ENCODE measurements around the gene SEPTIN7. TPM values are rescaled to one million over a fixed set of nuclear protein-coding genes. Genes with fewer than 3 reads are reported as not detected.

The SEPTIN7 gene
- total and polyA plus RNA-seq, 2 of the 4 experiments (the other 2 are of a cell fraction): 150 to 239 TPM

DNA sequence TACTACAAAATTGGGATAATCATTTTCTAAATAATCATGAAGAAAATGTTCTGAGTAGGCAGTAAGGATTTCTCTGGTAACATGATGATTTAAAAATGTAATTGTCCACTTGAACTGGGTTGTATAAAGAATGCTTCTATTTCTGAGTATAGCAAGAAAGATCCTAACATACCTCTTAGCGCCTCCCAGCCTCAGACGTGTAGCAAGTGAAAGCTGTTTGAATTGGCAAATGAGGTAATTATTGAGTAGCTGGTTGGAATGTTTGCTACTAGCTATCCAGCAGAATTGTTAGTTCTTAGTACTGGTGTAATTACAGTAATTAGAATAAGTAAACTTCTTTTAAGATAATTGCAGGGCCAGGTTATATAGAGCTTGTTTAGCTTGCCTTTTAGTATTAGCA lies 47.9 kb downstream of the SEPTIN7 start:
- Histone ChIP-seq H2AK5ac (ENCODE audit: low read depth, low read length) (no peak overlapping the region), H3K4me3 (ENCODE audit: insufficient read depth, low read depth, low read length) (no peak overlapping the region), H3K9me3 (ENCODE audit: control insufficient read depth, insufficient read depth, low read length) (no peaks in the 10 kb centered on the region), H4K8ac (ENCODE audit: low read depth in 2 of 2, low read length in 2 of 2) (no peak overlapping the region), H2AK9ac (replicated peaks; ENCODE audit: low read depth, low read length, poor library complexity) (no peak overlapping the region), H3K9me1 (ENCODE audit: insufficient read depth, low read length) (peaks cover 11% of the 10 kb centered on the region), H3K14ac (replicated peaks; ENCODE audit: low read depth, low read length) (no peak overlapping the region), H3K18ac (ENCODE audit: low read depth, low read length) (no peak overlapping the region), H3K9ac (ENCODE audit: low read depth, low read length) (no peak overlapping the region), H3K56ac (ENCODE audit: extremely low read depth, insufficient read depth, low read length) (no peak overlapping the region), H3K27me3 (ENCODE audit: control insufficient read depth, insufficient read depth, low read length) (no peaks in the 10 kb centered on the region), H3K4ac (ENCODE audit: low read depth, low read length) (no peak overlapping the region), H3K23ac (ENCODE audit: low read depth, low read length) (no peak overlapping the region), H4K91ac (ENCODE audit: insufficient read depth, low read depth, low read length) (no peak overlapping the region), H2BK15ac (ENCODE audit: low read depth, low read length) (no peak overlapping the region), H3K36me3 (ENCODE audit: control insufficient read depth, insufficient read depth, low read length) (peaks cover 21% of the 10 kb centered on the region), H3K79me1 (ENCODE audit: low read depth in 1 of 2, low read length in 2 of 2) (peaks cover 21 to 54% of the 10 kb centered on the region in 2 experiments), H4K20me1 (ENCODE audit: insufficient read depth, low read length) (peaks cover 28% of the 10 kb centered on the region), H3K27ac (ENCODE audit: insufficient read depth, low read length) (no peak overlapping the region), H2BK5ac (ENCODE audit: low read depth, low read length, poor library complexity, severe bottlenecking) (no peak overlapping the region), H2BK120ac (ENCODE audit: low read depth, low read length) (no peak overlapping the region), H2BK20ac (ENCODE audit: low read depth, low read length) (no peak overlapping the region), H4K5ac (ENCODE audit: low read depth, low read length) (no peak overlapping the region), H3K4me1 (ENCODE audit: control insufficient read depth, insufficient read depth, low read length) (0 out of 2 replicates have a peak, but pooled peaks cover 2% of the 10 kb centered on the region), H2AFZ (replicated peaks; ENCODE audit: low read length, poor library complexity) (no peak overlapping the region), H3K4me2 (ENCODE audit: low read depth, low read length) (no peak overlapping the region)
- CTCF ChIA-PET: interaction anchor here (0.6 to 0.7 kb wide), 2 partner anchors 48 to 143 kb away, joined by 3 read pairs; partner anchors contain the start of gene SEPTIN7
- WGBS, 2 experiments (ENCODE audit: extremely low coverage in 2 of 2, insufficient read length in 1 of 2): no CpG with 5 or more reads among the region's 2 CpGs
- POLR2A ChIA-PET (ENCODE audit: unreplicated experiment): no interaction called here
- in situ Hi-C loops (cut with MboI; ENCODE audit: low sequenced_read_pairs): no loop called here
- no TSS peak for BruUV-seq (replicated peaks)
- dilution Hi-C loops (cut with HindIII; ENCODE audit: low sequenced_read_pairs, unreplicated experiment): no loop called here
- DNase-seq (no peak), ATAC-seq (ENCODE audit: low read depth) (no peak)
- intact Hi-C loops (cut with micrococcal nuclease): no loop called here
- TF ChIP-seq CEBPB (IDR thresholded peaks at IDR 0.05; ENCODE audit: low read depth, low read length) (no peak), RFX5 (IDR thresholded peaks at IDR 0.05; ENCODE audit: low read depth, low read length) (no peak), CHD1 (IDR thresholded peaks at IDR 0.05; ENCODE audit: low read depth, low read length) (no peak), MXI1 (IDR thresholded peaks at IDR 0.05; ENCODE audit: borderline replicate concordance, low read depth, low read length) (no peak), NFE2L2 (IDR thresholded peaks at IDR 0.05; ENCODE audit: low read depth, low read length) (no peak), POLR2A (IDR thresholded peaks at IDR 0.05; ENCODE audit: low read depth, low read length) (no peak), RAD21 (IDR thresholded peaks at IDR 0.05; ENCODE audit: low read length) (no peak), SMC3 (IDR thresholded peaks at IDR 0.05; ENCODE audit: low read depth, low read length) (no peak), MAFK (IDR thresholded peaks at IDR 0.05; ENCODE audit: low read depth, low read length) (no peak), MAZ (IDR thresholded peaks at IDR 0.05; ENCODE audit: borderline replicate concordance, low read depth, low read length) (no peak), RCOR1 (IDR thresholded peaks at IDR 0.05; ENCODE audit: insufficient replicate concordance, low read length) (no peak), FOS (IDR thresholded peaks at IDR 0.05; ENCODE audit: low read depth, low read length) (no peak), BHLHE40 (IDR thresholded peaks at IDR 0.05; ENCODE audit: low read depth, low read length) (no peak)
- TF ChIP-seq, protein P1, sequence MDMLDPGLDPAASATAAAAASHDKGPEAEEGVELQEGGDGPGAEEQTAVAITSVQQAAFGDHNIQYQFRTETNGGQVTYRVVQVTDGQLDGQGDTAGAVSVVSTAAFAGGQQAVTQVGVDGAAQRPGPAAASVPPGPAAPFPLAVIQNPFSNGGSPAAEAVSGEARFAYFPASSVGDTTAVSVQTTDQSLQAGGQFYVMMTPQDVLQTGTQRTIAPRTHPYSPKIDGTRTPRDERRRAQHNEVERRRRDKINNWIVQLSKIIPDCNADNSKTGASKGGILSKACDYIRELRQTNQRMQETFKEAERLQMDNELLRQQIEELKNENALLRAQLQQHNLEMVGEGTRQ (IDR thresholded peaks at IDR 0.05; ENCODE audit: low read depth, low read length): no peak
- TF ChIP-seq, protein P2, sequence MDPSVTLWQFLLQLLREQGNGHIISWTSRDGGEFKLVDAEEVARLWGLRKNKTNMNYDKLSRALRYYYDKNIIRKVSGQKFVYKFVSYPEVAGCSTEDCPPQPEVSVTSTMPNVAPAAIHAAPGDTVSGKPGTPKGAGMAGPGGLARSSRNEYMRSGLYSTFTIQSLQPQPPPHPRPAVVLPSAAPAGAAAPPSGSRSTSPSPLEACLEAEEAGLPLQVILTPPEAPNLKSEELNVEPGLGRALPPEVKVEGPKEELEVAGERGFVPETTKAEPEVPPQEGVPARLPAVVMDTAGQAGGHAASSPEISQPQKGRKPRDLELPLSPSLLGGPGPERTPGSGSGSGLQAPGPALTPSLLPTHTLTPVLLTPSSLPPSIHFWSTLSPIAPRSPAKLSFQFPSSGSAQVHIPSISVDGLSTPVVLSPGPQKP (IDR thresholded peaks at IDR 0.05; ENCODE audit: borderline replicate concordance, low read depth, low read length): no peak
- TF ChIP-seq, protein P3, sequence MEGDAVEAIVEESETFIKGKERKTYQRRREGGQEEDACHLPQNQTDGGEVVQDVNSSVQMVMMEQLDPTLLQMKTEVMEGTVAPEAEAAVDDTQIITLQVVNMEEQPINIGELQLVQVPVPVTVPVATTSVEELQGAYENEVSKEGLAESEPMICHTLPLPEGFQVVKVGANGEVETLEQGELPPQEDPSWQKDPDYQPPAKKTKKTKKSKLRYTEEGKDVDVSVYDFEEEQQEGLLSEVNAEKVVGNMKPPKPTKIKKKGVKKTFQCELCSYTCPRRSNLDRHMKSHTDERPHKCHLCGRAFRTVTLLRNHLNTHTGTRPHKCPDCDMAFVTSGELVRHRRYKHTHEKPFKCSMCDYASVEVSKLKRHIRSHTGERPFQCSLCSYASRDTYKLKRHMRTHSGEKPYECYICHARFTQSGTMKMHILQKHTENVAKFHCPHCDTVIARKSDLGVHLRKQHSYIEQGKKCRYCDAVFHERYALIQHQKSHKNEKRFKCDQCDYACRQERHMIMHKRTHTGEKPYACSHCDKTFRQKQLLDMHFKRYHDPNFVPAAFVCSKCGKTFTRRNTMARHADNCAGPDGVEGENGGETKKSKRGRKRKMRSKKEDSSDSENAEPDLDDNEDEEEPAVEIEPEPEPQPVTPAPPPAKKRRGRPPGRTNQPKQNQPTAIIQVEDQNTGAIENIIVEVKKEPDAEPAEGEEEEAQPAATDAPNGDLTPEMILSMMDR (conservative IDR thresholded peaks at IDR 0.05; ENCODE audit: low read depth, low read length): no peak
